ENCODE measurements around the gene COL19A1. TPM values are rescaled to one million over a fixed set of nuclear protein-coding genes. Genes with fewer than 3 reads are reported as not detected.
A peak's percentile ranks its signal among the peaks of the same experiment; 100 is the strongest.
"Not testable (repeated sequence)": the region's sequence is repeated elsewhere in the genome, so short reads cannot be mapped to it uniquely, and the experiment has no call there.

Gene COL19A1
- total RNA-seq, 1 donor from 2014 or later = not detected

- no peak for TF ChIP-seq CTCF (IDR thresholded peaks at IDR 0.05; ENCODE audit: insufficient read depth, low read length, severe bottlenecking)
- FAIRE-seq (no peak), DNase-seq (ENCODE audit: low read depth) (peak; percentile 96)
- H3K27me3 ChIP-seq (ENCODE audit: control insufficient read depth, insufficient read depth, low read length) = no peaks in the 10 kb centered on the region
- H3K4me3 ChIP-seq (ENCODE audit: low read depth, low read length) = no peak overlapping the region
- H3K36me3 ChIP-seq (ENCODE audit: control insufficient read depth, insufficient read depth, low read length) = no peaks in the 10 kb centered on the region
Measured at GRCh38 chr6:69917834-69918233, 51.5 kb downstream of the COL19A1 start.

- TF ChIP-seq CTCF (IDR thresholded peaks at IDR 0.05; ENCODE audit: insufficient read depth, low read length, severe bottlenecking) = no peak
- DNase-seq (ENCODE audit: low read depth) (no peak), FAIRE-seq (no peak)
- Histone ChIP-seq H3K36me3 (ENCODE audit: control insufficient read depth, insufficient read depth, low read length) (no peaks in the 10 kb centered on the region), H3K4me3 (ENCODE audit: low read depth, low read length) (no peak overlapping the region), H3K27me3 (ENCODE audit: control insufficient read depth, insufficient read depth, low read length) (no peaks in the 10 kb centered on the region)
Measured at GRCh38 chr6:69918813-69919475, 52.6 kb downstream of the COL19A1 start.

- not testable (repeated sequence) for H3K36me3 ChIP-seq (ENCODE audit: control insufficient read depth, insufficient read depth, low read length); H3K27me3 ChIP-seq (ENCODE audit: control insufficient read depth, insufficient read depth, low read length); DNase-seq (ENCODE audit: low read depth); H3K4me3 ChIP-seq (ENCODE audit: low read depth, low read length); FAIRE-seq
Measured at GRCh38 chr6:69921066-69921465, 54.7 kb downstream of the COL19A1 start.

GRCh38 chr6:69921611-69922010 is 55.3 kb downstream of the COL19A1 start:
- not testable (repeated sequence) for FAIRE-seq; H3K27me3 ChIP-seq (ENCODE audit: control insufficient read depth, insufficient read depth, low read length); H3K4me3 ChIP-seq (ENCODE audit: low read depth, low read length); H3K36me3 ChIP-seq (ENCODE audit: control insufficient read depth, insufficient read depth, low read length); DNase-seq (ENCODE audit: low read depth)

- no peak for FAIRE-seq
Measured at GRCh38 chr6:69926745-69927144, 60.4 kb downstream of the COL19A1 start.

GRCh38 chr6:69933239-69933638 is 66.9 kb downstream of the COL19A1 start:
- no peaks in the 10 kb centered on the region for H3K36me3 ChIP-seq (ENCODE audit: control insufficient read depth, insufficient read depth, low read length)
- TF ChIP-seq CTCF (IDR thresholded peaks at IDR 0.05; ENCODE audit: insufficient read depth, low read length, severe bottlenecking) = no peak
- DNase-seq (ENCODE audit: low read depth) = peak; percentile 60
- no peak for FAIRE-seq
- H3K4me3 ChIP-seq (ENCODE audit: low read depth, low read length) = no peak overlapping the region
- no peaks in the 10 kb centered on the region for H3K27me3 ChIP-seq (ENCODE audit: control insufficient read depth, insufficient read depth, low read length)

More at GRCh38 chr6:69926745-69927144, 60.4 kb downstream of the COL19A1 start:
- TF ChIP-seq CTCF (IDR thresholded peaks at IDR 0.05; ENCODE audit: insufficient read depth, low read length, severe bottlenecking) = no peak
- H3K27me3 ChIP-seq (ENCODE audit: control insufficient read depth, insufficient read depth, low read length) = no peaks in the 10 kb centered on the region
- DNase-seq (ENCODE audit: low read depth) = no peak
- H3K36me3 ChIP-seq (ENCODE audit: control insufficient read depth, insufficient read depth, low read length) = no peaks in the 10 kb centered on the region
- H3K4me3 ChIP-seq (ENCODE audit: low read depth, low read length) = no peak overlapping the region

GRCh38 chr6:69935079-69935478 is 68.7 kb downstream of the COL19A1 start:
- no peak for TF ChIP-seq CTCF (IDR thresholded peaks at IDR 0.05; ENCODE audit: insufficient read depth, low read length, severe bottlenecking)
- no peak overlapping the region for H3K4me3 ChIP-seq (ENCODE audit: low read depth, low read length)
- FAIRE-seq = no peak
- DNase-seq (ENCODE audit: low read depth) = no peak
- H3K36me3 ChIP-seq (ENCODE audit: control insufficient read depth, insufficient read depth, low read length) = no peaks in the 10 kb centered on the region
- H3K27me3 ChIP-seq (ENCODE audit: control insufficient read depth, insufficient read depth, low read length) = no peaks in the 10 kb centered on the region

All from bronchial epithelial cell (primary cell).